Breast epithelium (tissue), 3 donors: ENCODE measurements around the gene WWP2.

ENCODE experiments used
- POLR2A ChIP-seq: fragments of 450-650 bp; IDR thresholded peaks from one replicate; pipeline ENCODE4 v1.6.1; 2016; ENCODE audit warnings: antibody characterized with exemption, mild to moderate bottlenecking, moderate library complexity
- TF ChIP-seq, protein P1 (sequence below), 3 donors: fragments of 450-650 bp; IDR thresholded peaks; one replicate each; pipeline ENCODE4 v1.5.1; 2016 to 2017; ENCODE audit warnings: antibody characterized with exemption in 3 of 3, mild to moderate bottlenecking in 3 of 3, moderate library complexity in 3 of 3

DNA sequence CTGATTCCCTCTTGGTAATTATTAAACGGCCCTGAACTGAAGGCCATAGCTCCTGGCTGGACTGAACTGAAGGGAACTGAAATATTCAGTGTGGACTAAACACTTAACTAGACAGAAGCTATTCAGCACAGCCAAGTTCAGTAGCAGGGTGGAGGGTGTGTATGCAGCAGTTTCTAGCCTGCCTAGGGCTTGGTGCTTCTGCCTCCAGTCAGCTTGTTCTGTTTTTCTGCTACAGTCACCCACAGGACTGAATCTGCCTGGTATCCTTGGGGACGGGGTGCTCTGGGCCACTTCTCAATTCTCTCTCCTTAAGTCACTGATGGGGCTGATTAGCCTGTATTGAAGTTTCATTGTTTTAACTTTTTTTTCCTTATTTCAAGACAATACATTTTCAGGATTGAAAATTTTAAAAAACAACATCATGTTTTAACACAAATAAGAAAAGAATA, 77.1 kb downstream of the WWP2 start:
- TF ChIP-seq, protein P1, sequence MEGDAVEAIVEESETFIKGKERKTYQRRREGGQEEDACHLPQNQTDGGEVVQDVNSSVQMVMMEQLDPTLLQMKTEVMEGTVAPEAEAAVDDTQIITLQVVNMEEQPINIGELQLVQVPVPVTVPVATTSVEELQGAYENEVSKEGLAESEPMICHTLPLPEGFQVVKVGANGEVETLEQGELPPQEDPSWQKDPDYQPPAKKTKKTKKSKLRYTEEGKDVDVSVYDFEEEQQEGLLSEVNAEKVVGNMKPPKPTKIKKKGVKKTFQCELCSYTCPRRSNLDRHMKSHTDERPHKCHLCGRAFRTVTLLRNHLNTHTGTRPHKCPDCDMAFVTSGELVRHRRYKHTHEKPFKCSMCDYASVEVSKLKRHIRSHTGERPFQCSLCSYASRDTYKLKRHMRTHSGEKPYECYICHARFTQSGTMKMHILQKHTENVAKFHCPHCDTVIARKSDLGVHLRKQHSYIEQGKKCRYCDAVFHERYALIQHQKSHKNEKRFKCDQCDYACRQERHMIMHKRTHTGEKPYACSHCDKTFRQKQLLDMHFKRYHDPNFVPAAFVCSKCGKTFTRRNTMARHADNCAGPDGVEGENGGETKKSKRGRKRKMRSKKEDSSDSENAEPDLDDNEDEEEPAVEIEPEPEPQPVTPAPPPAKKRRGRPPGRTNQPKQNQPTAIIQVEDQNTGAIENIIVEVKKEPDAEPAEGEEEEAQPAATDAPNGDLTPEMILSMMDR (IDR thresholded peaks at IDR 0.05): no peak
- TF ChIP-seq POLR2A: no peak
